ENCODE measurements around the gene BICD2.

- no peak for TF ChIP-seq MAZ (CRISPR knock-in tag; conservative IDR thresholded peaks at IDR 0.05 in 1 of 2, IDR thresholded peaks at IDR 0.05 in 1 of 2)
- no peak for TF ChIP-seq ATF7 (IDR thresholded peaks at IDR 0.05)
- no peak for TF ChIP-seq TRIM24 (IDR thresholded peaks at IDR 0.05)
- TF ChIP-seq MTA3 (IDR thresholded peaks at IDR 0.05; ENCODE audit: borderline replicate concordance), result no peak
These were observed 51.1 kb downstream of the BICD2 start for GRCh38 chr9:92713528-92713927.
